ENCODE results near the gene HLA-B. TPM values are rescaled to one million over a fixed set of nuclear protein-coding genes. Genes with fewer than 3 reads are reported as not detected.

The HLA-B gene
- total and polyA plus RNA-seq, 2 of the 8 experiments (the other 6 are each of a cell fraction or from before 2014, with no cell fraction given), result 154 to 233 TPM

- Histone ChIP-seq H3K14ac (ENCODE audit: insufficient read length) (no peak overlapping the region), H3K23me2 (ENCODE audit: low read depth, low read length) (no peaks in the 10 kb centered on the region), H2BK15ac (ENCODE audit: low read length) (no peak overlapping the region), H3K27ac (ENCODE audit: low read depth, low read length) (no peak overlapping the region), H2BK120ac (replicated peaks; ENCODE audit: low read depth, low read length) (no peak overlapping the region), H3K9me3 (ENCODE audit: insufficient read depth in 2 of 2, low read depth in 1 of 2, low read length in 1 of 2) (no peaks in the 10 kb centered on the region), H4K5ac (ENCODE audit: insufficient read length, low read depth, low read length) (no peak overlapping the region), H3K4me1 (replicated peaks in 1 of 4; ENCODE audit: control insufficient read depth in 3 of 4, insufficient read depth in 4 of 4, low read length in 3 of 4) (0 out of 7 replicates have a peak, but pooled peaks cover 0 to 2% (median 0%) of the 10 kb centered on the region in 4 experiments), H2AFZ (ENCODE audit: low read length) (no peak overlapping the region), H3K56ac (replicated peaks; ENCODE audit: insufficient read length, low read depth, low read length) (no peak overlapping the region), H3K27me3 (replicated peaks in 1 of 4; ENCODE audit: control insufficient read depth in 3 of 4, extremely low read depth in 1 of 4, insufficient read depth in 3 of 4, low read length in 3 of 4) (peaks cover 0 to under 1% (median 0%) of the 10 kb centered on the region in 4 experiments; a peak in 3 of 7 replicates), H3K23ac (ENCODE audit: insufficient read length) (no peak overlapping the region), H3K36me3 (ENCODE audit: control insufficient read depth in 2 of 4, insufficient read depth in 4 of 4, low read length in 3 of 4) (peaks cover 0 to 10% (median 0%) of the 10 kb centered on the region in 4 experiments; a peak in 3 of 8 replicates), H2BK20ac (ENCODE audit: low read length) (no peak overlapping the region), H3K79me1 (ENCODE audit: low read depth, low read length) (no peaks in the 10 kb centered on the region), H4K20me1 (replicated peaks in 1 of 2; ENCODE audit: control insufficient read depth in 1 of 2, insufficient read depth in 2 of 2, low read length in 2 of 2) (peaks cover 0 to 2% of the 10 kb centered on the region in 2 experiments), H4K8ac (ENCODE audit: extremely low read depth, insufficient read depth, low read length) (no peak overlapping the region), H3K18ac (ENCODE audit: extremely low read depth, low read length) (no peak overlapping the region), H3K79me2 (ENCODE audit: control insufficient read depth in 1 of 2, insufficient read depth in 2 of 2, low read length in 2 of 2) (no peaks in the 10 kb centered on the region), H2AK5ac (ENCODE audit: low read depth, low read length) (no peak overlapping the region), H2BK5ac (ENCODE audit: low read depth, low read length) (no peak overlapping the region), H3K4me2 (ENCODE audit: insufficient read depth in 1 of 2, low read depth in 2 of 2, low read length in 2 of 2) (no peak overlapping the region), H3K9ac (replicated peaks in 1 of 4; ENCODE audit: extremely low read depth in 1 of 4, low read depth in 3 of 4, low read length in 3 of 4) (no peak overlapping the region), H2BK12ac (ENCODE audit: low read depth, low read length) (no peak overlapping the region), H3K4ac (replicated peaks; ENCODE audit: insufficient read length, low read depth, low read length) (no peak overlapping the region), H3K4me3 (ENCODE audit: extremely low read depth in 1 of 4, insufficient read depth in 2 of 4, low read depth in 3 of 4, low read length in 4 of 4) (no peak overlapping the region), H4K91ac (replicated peaks; ENCODE audit: insufficient read length, low read length) (no peak overlapping the region)
- 78% methylated on average over 11 of the region's 11 CpGs; no CpG with 5 or more reads in 1 of the 2 experiments for WGBS, 2 experiments (ENCODE audit: extremely low coverage in 1 of 2, insufficient coverage in 1 of 2, insufficient read length in 1 of 2, insufficient replicate concordance in 2 of 2, low coverage in 1 of 2, low lambda C conversion rate in 2 of 2, missing lambda C conversion rate in 1 of 2)
- CTCF ChIA-PET (ENCODE audit: partially characterized antibody), result no interaction called here
- DNase-seq (ENCODE audit: low read depth in 1 of 2, low spot score in 2 of 2) (no peak), FAIRE-seq (no peak)
- POLR2A ChIA-PET (ENCODE audit: partially characterized antibody), result no interaction called here
- no peak for TF ChIP-seq FOSL1 (IDR thresholded peaks at IDR 0.05; ENCODE audit: insufficient read depth, low read depth, low read length)
- no peak for TF ChIP-seq ATF2 (IDR thresholded peaks at IDR 0.05; ENCODE audit: low read length)
- TF ChIP-seq RXRA (IDR thresholded peaks at IDR 0.05; ENCODE audit: insufficient read depth, low read depth, low read length), result no peak
- TF ChIP-seq SUZ12 (IDR thresholded peaks at IDR 0.05; ENCODE audit: low read length), result no peak
- no peak for TF ChIP-seq ASH2L (IDR thresholded peaks at IDR 0.05; ENCODE audit: low read length)
- TF ChIP-seq RBBP5 (IDR thresholded peaks at IDR 0.05; ENCODE audit: borderline replicate concordance, low read depth, low read length), result no peak
- TF ChIP-seq RAD21 (IDR thresholded peaks at IDR 0.05 in 1 of 2, conservative IDR thresholded peaks at IDR 0.05 in 1 of 2; ENCODE audit: low read depth in 2 of 2, low read length in 2 of 2), result no peak
- TF ChIP-seq POU5F1 (IDR thresholded peaks at IDR 0.05; ENCODE audit: low read depth, low read length), result no peak
- no peak for TF ChIP-seq RNF2 (IDR thresholded peaks at IDR 0.05; ENCODE audit: borderline replicate concordance, low read depth, low read length, missing control alignments, poor library complexity, severe bottlenecking)
- no peak for TF ChIP-seq CHD2 (IDR thresholded peaks at IDR 0.05; ENCODE audit: low read length)
Measured at GRCh38 chr6:31350196-31351032, 6.6 kb downstream of the HLA-B start.
